ELR (cell line): ENCODE data around the gene XPO5.
A peak's percentile ranks its signal among the peaks of the same experiment; 100 is the strongest.
"Not testable (repeated sequence)": the region's sequence is repeated elsewhere in the genome, so short reads cannot be mapped to it uniquely, and the experiment has no call there.

Experiments
- DNase-seq: peaks from one replicate; pipeline ENCODE4 v3.0.0-alpha.2; 2015; ENCODE audit warnings: low read depth

The XPO5 gene

DNA sequence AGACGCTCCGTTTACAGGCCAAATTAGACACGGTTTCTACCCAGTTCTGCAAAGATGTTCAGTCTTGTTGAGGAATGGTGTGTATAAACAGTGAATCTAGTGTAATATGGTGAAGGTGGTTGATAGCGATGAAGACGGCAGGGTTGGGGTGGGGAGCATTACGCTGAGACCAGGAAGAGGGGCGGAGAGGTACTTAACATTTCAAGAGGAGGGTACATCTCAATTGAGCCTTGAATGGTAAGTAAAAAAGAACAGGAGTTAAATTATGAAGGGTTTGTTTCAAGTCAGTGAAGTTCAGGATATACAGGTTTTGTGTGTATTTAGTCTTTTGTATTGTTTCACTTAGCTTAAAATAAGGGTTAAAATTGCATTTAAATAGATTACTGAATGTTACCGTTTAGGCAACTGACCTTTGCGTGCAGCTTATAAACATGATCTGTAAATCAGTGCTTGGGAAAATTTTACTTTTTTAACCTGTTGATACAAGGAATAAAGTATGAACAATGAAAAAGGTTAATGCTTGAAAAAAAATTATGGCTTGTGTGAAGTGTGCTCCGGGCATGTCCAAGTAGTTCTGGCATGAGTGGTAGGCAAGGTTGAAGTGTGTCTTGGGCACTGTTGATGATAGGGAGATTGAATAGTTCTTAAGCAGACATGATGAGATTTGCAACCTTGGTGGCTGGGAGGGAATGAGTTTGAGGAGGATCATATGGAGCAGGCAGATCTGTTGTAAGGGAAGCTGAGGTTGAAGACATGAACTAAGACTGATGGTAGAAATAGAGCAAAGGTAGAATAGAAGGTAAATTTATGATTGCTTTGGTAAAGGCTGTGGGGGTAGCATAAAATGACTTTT is 58.1 kb downstream of the XPO5 start:
- DNase-seq: no peak

DNA sequence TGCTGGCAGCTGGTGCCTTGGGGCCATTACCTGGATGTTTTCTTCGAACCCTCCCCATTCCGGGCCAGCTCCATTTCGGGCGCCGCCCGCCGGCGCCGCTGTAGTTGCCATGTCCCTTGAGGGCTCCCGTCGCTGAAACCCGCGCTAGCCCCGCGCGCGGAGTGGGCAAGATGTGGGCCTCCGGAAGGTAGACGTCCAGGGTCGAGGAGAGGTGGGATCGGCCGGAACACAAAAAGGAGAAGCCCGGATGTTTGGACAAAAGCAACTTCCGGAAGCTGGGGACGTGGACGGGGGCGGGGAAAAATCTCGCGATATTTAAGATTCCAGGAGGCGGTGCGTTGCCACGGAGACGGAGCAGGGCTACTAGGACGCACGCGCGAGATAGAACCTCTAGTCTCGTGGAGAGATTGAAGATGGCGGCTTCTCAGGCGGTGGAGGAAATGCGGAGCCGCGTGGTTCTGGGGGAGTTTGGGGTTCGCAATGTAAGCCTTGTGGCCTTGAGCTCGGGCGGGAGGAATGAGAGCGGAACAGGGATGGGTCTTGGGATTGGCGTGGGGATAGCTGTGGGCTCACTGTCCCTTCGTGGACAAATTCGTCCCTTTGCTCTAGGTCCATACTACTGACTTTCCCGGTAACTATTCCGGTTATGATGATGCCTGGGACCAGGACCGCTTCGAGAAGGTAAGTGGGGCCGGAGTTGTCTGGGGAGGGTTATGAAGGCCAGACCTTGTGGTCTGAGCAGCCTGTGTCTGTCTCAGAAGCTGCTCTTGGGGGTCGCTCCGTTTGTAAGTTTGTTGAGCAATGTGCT is 58.9 kb downstream of the XPO5 start, which contains the start of the genes POLR1C and YIPF3:
TSS of gene POLR1C (plus strand) at position 393 of the 808 bp plus-strand sequence. CDS start at position 414, 21 bp downstream.
TSS of gene YIPF3 (minus strand) at position 230 of the 808 bp plus-strand sequence. CDS start at position 111, 119 bp downstream.
- DNase-seq: peak; percentile 100

DNA sequence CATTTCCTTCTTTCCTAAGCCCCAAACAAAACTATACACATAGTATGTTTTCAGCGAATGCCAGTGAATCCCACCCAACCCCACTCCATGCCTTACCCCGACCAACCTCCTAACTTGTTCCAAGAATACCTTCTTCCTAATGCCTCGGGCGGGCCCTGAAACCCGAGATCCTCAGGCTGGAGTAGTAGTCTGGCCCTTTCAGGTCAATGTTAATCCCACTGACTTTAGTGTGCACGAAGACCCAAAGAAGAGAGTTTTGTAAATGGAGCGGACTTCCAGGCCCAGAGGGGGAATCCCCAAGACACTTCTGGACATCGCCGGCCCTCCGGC is 59.5 kb downstream of the XPO5 start:
- DNase-seq: no peak

DNA sequence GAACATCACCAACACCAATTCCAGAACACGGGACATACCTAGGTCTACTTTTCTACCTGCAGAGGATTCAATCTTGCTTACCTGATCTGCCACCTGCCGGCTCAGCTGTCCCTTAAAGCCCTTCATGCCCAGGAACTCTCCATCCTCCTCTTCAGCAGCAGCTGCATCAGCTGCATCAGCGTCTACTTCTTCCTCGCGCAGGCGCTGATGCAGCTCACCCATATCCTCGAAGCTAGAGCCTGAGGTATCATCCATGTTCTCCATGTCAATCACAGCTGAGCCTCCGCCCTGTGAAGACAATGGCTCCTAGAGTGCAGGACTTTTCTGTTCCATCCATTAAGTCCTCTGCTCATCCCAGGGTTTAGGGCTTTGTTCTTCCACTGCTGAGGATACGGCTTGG is 60.0 kb downstream of the XPO5 start:
- no peak for DNase-seq

DNA sequence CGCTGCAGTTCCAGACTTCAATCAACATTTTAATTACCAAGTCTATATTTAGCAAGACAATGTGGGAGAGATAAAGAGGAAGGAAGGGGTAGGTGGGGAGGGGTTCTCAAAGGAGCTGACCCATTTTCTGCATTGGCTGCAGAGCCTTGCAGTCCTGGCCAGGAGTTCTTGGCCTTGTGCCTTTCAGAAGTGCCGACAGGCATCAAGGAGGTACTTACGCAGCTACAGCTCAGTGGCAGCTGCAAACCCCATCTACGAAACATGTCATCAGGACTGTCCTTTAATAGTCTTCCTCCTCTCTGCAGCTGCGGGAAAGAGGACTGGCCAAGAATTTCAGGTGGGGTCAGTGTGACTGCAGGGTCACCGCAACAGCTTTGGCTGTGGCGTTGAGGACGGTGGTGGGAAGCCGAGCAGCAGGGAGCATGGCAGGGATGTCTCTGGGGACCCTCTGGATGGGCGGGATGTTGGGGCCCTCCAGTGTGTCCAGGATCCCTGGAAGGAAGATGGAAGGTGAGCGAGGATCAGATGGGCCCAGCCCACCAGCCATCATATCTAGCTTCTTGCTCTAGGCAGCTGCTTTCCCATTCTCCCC is 63.9 kb downstream of the XPO5 start:
- no peak for DNase-seq

DNA sequence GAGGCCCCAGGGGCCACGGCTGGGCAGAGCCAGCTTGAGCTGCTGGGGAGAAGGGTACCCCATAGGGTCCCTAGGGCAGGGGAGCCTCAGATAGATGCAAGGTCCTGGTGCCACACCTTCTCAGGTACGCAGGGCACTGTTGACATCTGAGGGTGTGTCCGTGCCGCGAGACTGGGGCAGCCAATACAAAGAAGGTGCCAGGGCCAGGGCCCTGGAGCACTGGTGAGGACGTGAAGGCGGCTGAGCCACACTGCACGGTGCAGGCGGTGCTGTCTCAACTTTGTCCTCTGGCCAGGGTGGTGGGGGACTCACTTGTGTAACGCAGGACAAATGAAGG is 65.0 kb downstream of the XPO5 start:
- DNase-seq: no peak

DNA sequence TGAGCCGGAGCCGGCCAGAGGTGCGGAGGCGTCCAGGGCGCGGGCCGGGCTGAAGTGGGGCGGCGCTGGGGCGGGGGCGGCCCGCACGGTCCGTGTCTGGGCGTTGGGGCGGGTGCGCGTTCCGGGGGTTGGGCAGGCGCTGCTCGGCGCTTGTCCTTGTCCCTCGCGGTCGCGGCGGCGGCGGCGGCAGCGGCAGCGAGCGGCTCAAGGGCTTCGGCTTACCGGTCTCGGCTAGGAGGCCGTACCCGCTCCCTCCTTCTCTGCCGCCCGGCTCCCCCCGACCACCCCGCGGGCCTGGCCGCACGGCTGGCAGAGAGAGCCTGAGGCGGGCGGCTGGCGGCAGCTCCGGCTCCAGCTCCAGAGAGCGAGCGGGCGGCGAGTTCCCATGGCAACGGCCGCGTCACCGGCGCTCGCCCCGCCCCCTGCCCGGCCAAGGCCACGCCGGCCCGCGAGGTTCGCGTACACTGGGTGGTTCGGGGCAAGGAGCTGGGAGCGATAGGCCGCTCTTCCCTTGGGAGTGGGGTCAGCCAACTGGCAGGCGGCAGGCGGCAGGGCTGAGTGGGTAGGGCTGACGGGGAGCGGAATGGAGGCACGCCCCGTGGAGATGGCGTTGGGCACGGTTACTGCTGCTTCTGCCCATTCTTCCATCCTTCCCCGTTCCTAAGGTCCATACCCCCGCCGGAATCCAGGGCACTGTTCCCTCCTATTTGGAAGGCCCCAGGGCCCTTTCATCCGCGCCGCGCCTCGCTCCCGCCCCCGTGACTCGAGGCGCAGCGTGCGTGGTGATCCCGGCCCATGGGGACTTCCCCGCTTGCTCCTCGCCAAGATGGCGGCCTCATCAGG is 65.6 kb downstream of the XPO5 start, which contains the start of gene LRRC73:
TSS of gene LRRC73 (minus strand) at position 363 of the 843 bp plus-strand sequence. CDS start 561 bp downstream, outside the sequence.
- peak; percentile 86 for DNase-seq

DNA sequence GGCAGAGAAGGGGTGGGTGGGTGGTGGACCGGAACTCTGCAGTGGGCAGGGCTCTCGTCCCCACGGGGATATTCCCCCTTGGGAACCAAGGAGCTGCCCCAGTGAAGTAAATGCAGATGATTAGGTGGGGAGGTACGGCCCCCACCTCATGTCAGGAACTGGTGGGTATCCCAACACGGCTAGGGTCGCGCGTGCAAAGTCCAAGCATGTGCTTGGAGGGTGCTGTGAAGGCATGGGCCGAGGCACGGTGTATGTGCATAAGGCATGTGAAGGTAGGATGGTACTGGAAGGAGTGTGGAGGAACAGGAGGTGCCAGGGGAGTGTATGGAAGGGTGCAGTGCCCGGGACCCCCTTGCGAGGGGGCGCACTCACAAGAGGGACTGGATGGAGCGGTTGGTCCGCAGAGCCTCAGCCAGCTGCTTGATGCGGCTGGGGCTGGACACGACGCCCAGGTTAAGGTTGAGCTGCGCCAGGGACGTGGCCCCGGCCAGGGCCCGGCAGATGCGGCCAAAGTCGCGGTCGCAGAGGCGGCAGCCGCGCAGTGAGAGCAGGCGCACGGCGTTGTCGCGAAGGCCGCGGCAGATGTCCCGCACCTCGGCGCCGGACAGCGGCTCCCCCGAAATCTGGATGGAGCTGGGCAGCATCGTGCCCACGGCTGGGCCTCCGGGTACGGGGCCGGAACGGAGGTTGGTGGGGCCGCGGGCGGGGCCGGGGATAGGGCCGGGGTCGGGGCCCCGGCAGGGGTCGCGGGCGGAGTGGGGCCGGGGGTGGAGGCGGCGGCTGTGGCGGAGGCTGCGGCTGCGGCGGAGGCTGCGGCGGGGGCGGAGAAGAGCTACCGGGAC is 66.5 kb downstream of the XPO5 start:
- peak; percentile 29 for DNase-seq

DNA sequence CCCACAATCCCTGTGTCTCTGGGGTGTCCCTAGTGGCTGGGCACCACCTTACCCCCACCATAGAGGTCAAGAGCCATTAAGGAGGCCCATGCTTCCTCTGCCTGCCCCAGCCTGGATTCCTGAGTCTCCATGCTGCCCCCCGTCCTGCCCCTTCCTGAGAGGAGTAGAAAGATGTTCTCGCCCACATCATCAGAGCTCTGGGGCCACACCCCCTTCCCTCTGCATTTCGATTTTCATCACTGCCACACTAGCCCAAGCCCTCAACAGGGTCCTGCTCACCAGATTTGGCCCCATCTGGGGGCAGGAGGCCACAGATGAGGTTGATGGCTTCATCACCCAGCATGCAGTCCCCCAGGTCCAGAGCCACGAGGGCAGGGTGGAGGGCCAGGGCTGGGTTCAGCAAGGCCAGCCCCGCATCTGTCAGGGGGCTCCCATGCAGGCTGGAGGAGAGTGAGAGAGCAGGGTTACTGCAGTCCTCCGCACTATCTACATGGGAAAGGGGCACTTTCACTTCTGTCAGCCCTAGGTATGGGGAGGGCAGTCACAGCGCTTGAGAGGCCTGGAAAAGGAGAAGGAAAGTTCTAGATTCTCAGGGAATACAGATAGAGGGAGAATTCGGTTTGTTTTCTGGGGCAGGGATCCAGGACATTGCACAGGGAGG is 67.2 kb downstream of the XPO5 start:
- no peak for DNase-seq

DNA sequence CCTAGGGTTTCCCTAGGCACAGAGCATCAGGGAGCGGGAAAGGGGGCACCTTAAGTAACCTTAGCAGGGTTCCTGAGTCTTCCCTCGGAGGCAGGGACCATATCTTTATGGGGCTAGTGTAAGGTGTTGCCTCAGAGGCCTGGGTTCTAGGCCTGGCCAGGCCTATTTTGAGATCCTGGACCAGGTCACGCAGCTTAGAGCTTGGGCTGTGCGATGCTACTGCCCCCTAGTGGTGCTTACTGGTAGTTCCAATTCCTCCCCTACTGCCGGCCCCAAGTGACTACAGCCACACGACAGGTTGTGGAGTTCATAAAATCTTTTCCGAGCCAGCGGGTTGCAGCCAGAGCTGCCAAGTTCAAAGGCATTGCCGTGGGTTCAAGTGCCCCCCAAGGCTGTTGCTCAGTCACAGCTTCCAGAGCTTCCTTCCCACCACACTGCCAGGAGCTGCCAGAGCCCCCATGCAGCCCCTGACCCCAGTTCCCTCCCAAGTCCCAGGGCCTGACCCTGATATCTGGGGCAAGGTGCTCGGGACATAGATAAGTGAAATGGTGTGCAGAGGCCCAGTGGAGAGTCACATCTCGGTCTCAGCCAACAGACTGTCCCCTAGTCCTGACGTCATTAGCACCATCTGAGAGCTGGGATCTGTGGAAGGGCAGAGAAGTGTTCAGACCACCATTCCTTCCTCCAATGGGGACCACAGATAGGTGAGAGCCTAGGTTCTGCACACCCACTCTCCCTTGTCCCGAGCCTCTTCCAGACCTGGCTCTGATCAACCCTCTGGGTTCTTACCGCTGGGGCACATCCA is 69.0 kb downstream of the XPO5 start:
- DNase-seq: peak; percentile 84

DNA sequence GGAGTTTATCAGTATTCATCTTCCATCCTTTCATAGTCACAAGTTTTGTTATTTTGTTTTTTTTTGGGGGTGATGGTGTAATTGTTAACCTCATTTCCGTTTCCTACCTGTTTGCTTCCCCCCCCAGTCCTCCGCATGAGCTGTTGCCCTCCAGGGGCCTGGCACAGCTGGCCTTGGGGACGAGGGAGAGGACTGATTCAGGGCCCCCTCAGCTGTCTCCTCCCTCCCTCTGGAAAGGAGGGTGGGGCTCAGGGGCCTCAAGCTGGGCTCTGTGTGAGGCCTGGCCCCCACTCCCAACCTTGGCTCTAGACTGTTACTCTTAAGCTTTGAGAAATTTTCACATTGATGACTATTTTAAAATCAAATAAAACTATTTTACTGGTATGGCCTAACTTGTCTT is 69.7 kb downstream of the XPO5 start:
- DNase-seq: no peak

DNA sequence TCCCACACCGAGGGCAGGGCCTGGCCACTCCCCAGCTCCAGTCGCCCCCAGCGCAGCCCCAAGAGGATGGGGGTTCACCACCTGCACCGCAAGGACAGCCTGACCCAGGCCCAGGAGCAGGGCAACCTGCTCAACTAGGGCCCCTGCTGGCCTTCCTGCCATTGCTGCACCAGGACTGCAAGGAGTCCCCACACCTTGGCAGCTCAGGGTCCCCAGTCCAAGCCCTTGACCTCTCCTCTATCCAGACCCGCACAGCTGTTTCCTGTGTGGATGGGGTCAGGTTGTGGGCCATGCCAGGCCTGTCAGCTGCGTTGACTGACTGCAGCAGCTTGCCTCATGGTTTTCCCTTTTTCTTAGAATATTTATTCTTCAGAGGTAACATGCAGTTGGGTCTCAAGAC is 70.1 kb downstream of the XPO5 start:
- no peak for DNase-seq

DNA sequence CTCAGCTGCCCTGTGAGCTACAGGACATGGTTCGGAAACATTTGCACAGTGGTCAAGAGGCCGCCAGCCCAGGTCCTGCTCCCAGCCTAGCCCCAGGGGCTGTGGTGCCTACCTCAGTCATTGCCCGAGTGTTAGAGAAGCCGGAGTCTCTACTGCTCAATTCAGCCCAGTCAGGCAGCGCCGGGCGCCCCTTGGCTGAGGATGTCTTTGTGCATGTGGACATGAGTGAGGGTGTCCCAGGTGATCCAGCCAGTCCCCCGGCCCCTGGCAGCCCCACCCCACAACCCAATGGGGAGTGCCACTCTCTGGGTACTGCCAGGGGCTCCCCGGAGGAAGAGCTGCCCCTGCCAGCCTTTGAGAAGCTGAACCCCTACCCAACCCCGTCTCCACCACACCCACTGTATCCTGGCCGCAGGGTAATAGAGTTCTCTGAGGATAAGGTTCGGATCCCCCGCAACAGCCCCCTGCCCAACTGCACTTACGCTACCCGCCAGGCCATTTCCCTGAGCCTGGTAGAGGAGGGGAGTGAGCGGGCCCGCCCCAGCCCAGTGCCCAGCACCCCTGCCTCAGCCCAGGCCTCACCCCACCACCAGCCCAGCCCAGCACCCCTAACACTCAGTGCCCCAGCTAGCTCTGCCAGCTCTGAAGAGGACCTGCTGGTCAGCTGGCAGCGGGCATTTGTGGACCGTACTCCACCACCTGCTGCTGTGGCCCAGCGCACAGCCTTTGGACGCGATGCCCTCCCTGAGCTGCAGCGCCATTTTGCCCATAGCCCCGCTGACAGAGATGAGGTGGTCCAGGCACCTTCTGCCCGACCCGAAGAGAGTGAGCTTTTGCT is 70.9 kb downstream of the XPO5 start:
- no peak for DNase-seq

DNA sequence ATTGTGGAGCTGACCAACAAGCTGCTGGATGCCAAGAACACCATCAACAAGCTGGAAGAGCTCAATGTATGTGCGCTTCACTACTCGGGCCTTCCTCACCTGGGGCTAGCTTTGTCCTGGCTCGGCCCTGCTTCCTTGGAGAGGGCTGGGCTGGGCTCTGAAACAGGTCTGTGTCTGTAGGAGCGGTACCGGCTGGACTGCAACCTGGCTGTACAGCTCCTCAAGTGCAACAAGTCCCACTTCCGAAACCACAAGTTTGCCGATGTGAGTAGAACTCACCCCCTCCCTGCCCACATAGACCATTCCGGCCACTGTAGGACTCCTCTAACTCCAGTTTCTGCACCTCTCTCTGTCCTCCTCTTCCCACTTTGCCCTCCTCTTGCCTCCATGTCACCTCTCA is 72.4 kb downstream of the XPO5 start:
- DNase-seq: no peak

DNA sequence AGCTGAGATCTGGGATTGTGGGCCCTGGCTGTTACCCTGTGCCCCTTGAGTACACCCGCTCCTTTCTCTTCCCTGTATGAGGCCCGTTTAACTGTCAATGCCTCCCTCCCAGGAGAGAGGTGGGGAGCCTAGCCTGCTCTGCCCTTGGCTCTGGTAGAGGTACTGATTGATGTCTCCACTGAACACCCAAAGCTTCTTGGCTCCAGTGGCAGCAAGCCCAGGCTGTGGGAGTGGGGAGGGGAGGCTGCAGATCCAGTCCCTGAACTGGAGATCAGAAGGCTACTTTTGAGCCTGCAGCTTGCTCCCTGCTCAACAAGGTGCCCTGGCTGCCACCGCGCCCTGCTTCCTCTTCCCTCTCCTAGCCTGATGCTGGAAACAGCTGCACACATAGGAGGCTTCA is 73.2 kb downstream of the XPO5 start:
- DNase-seq: no peak

DNA sequence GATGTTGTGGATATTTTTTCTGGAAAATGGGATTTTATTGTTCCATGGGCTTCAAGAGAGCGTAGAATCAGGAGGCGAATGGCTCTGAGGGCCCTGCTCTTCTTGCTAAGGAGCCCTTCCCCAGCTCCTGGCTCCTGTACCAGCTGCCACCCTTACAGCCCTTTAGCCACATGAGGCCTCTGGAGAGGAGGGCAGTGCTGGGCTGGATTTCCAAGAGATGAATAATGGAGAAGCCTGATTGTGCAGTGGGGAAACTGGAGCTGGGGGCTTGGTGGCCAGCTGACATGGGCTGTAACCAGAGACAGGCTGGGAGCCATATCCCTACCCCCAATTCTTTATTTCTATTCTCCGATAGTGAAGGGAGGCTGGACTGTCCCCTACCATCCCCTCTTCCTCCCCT is 74.9 kb downstream of the XPO5 start:
- no peak for DNase-seq

DNA sequence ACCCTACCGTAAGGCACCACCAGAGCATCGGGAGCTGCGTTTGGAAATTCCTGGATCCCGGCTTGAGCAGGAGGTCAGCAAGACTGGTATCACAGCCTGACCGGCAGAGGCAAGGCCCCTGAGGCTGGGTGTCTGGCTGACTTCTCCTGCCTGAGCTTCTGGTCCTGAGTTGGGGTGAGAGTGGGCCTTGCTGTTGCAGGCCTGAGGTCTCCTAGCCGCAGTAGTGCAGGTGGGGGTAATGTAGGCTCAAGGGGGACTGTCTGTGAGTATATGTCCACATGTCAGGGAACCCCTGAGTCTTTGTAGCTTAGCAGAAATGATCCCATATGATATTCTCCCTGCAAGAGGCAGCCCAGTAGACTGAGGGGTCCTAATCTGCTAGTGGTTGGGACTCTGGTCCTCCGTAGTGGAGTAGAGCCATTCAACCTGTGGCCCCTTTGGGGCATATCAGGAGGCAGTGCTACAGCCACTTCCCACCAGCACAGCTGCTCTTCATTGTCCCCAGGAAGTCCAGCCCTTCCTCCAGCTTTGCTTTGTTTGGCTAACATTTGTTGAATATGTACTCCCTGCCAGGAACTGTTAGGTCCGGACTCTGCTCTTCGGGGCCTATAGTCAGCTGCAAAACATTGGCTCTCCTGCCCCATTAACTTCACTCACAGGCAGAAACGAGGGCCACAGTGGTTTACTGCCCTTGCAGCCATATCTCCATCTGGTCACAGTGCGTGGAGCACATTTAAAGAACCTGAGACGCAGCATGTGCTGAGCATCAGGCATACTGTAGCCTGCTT is 76.6 kb downstream of the XPO5 start:
- no peak for DNase-seq

DNA sequence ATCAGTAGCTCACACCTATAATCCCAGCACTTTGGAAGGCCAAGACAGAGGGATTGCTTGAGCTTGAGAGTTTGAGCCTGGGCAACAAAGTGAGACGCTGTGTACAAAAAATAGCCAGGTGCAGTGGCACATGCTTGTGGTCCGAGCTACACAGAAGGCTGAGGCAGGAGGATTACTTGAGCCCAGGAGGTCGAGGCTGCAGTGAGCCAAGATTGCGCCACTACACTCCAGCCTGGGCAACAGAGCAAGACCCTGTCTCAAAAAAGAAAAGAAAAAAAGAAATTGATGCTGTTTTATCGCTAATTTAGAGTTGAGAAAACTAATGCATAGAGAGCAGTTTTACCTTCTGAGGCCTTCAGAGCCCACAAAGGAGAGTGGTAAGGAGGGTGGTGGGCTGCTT is 77.5 kb downstream of the XPO5 start:
- DNase-seq: not testable (repeated sequence)
